HepG2 (cell line): ENCODE data around the gene SH3D21. TPM values are rescaled to one million over a fixed set of nuclear protein-coding genes. Genes with fewer than 3 reads are reported as not detected.

Source experiments
- BORCS8-MEF2B ChIP-seq: sonication (generic); formaldehyde crosslinking; IDR thresholded peaks from 2 replicates; pipeline ENCODE4 v1.8.0; 2022; ENCODE audit warnings: mild to moderate bottlenecking, missing genetic modification reagents
- E2F2 ChIP-seq: sonication (generic); formaldehyde crosslinking; IDR thresholded peaks from 2 replicates; pipeline ENCODE4 v1.4.0; 2020; ENCODE audit warnings: missing genetic modification reagents, borderline replicate concordance
- FOXO1 ChIP-seq: sonication (generic); formaldehyde crosslinking; IDR thresholded peaks from 2 replicates; pipeline ENCODE4 v1.4.0; 2020; ENCODE audit warnings: missing genetic modification reagents
- GATAD1 ChIP-seq: IDR thresholded peaks from 2 replicates; pipeline ENCODE4 v1.6.1; 2016; ENCODE audit warnings: missing genetic modification reagents, missing compliant biosample characterization
- HOXD1 ChIP-seq: sonication (generic); formaldehyde crosslinking; IDR thresholded peaks from 2 replicates; pipeline ENCODE4 v1.5.0; 2020; ENCODE audit warnings: missing genetic modification reagents
- IKZF1 ChIP-seq: fragments of 450-650 bp; IDR thresholded peaks from 2 replicates; pipeline ENCODE4 v1.7.1; 2016
- KLF13 ChIP-seq: sonication (generic); formaldehyde crosslinking; IDR thresholded peaks from 2 replicates; pipeline ENCODE4 v1.4.0; 2020; ENCODE audit warnings: mild to moderate bottlenecking, missing genetic modification reagents
- NR2F6 ChIP-seq, 2 experiments: IDR thresholded peaks; 2 replicates each; pipeline ENCODE4 v1.6.1; 2016; ENCODE audit warnings: antibody characterized with exemption in 1 of 2, mild to moderate bottlenecking in 1 of 2
- SETDB1 ChIP-seq: sonication (generic); formaldehyde crosslinking; IDR thresholded peaks from 2 replicates; pipeline ENCODE4 v1.5.1; 2020; ENCODE audit warnings: missing genetic modification reagents, mild to moderate bottlenecking, borderline replicate concordance
- SOX13 ChIP-seq, 3 experiments: fragments of 450-650 bp in 1 of 3; sonication (generic) in 1 of 3; formaldehyde crosslinking in 1 of 3; IDR thresholded peaks in 2 of 3; conservative IDR thresholded peaks in 1 of 3; 2 replicates each; pipeline versions ENCODE4 v1.5.0 to v1.6.1; 2016 to 2020; ENCODE audit warnings: antibody characterized with exemption in 1 of 3, mild to moderate bottlenecking in 1 of 3, missing compliant biosample characterization in 1 of 3, missing genetic modification reagents in 1 of 3, moderate library complexity in 1 of 3
- TERF1 ChIP-seq: sonication (generic); formaldehyde crosslinking; IDR thresholded peaks from 2 replicates; pipeline ENCODE4 v1.8.0; 2022; ENCODE audit warnings: mild to moderate bottlenecking, missing genetic modification reagents, moderate library complexity
- TIGD3 ChIP-seq: sonication (generic); formaldehyde crosslinking; IDR thresholded peaks from 2 replicates; pipeline ENCODE4 v1.5.1; 2020; ENCODE audit warnings: mild to moderate bottlenecking, missing genetic modification reagents, borderline replicate concordance
- YY1 ChIP-seq: IDR thresholded peaks from 2 replicates; pipeline ENCODE4 v1.6.1; 2011; ENCODE audit warnings: low read length, low read depth, moderate library complexity, mild to moderate bottlenecking; ENCODE audit not compliant: insufficient read depth, insufficient replicate concordance
- ZBTB26 ChIP-seq: IDR thresholded peaks from 2 replicates; pipeline ENCODE4 v1.6.1; 2016; ENCODE audit warnings: missing compliant biosample characterization, missing genetic modification reagents, borderline replicate concordance
- ZFP36 ChIP-seq: fragments of 150-350 bp; IDR thresholded peaks from 2 replicates; pipeline ENCODE4 v1.6.1; 2018; ENCODE audit warnings: borderline replicate concordance, low read length, low read depth; ENCODE audit not compliant: partially characterized antibody
- ZNF17 ChIP-seq: sonication (generic); formaldehyde crosslinking; IDR thresholded peaks from 2 replicates; pipeline ENCODE4 v1.5.0; 2020; ENCODE audit warnings: mild to moderate bottlenecking, missing genetic modification reagents
- ZNF468 ChIP-seq: sonication (generic); formaldehyde crosslinking; IDR thresholded peaks from 2 replicates; pipeline ENCODE4 v1.8.0; 2022; ENCODE audit warnings: mild to moderate bottlenecking, moderate library complexity, missing genetic modification reagents
- ZNF740 ChIP-seq: sonication (generic); formaldehyde crosslinking; IDR thresholded peaks from 2 replicates; pipeline ENCODE4 v1.4.0; 2020; ENCODE audit warnings: missing genetic modification reagents
- ZNF784 ChIP-seq: sonication (generic); formaldehyde crosslinking; IDR thresholded peaks from 2 replicates; pipeline ENCODE4 v1.5.1; 2020; ENCODE audit warnings: missing genetic modification reagents, mild to moderate bottlenecking, borderline replicate concordance
- polyA plus RNA-seq, 8 experiments: library from polyadenylated mRNA; depleted of rRNA in 3 of 8; stranded (reverse) in 7 of 8; unstranded in 1 of 8; fragments of >200 nt; fragmentation: Illumina TruSeq in 4 of 8; extraction: Trizol in 4 of 8; gene quantifications; 2 replicates each; pipeline versions ENCODE4 v1.2.1 to v1.2.3, GENCODE V29; 2011 to 2016; ENCODE audit warnings: low read depth in 4 of 8, missing spikeins in 1 of 8, mixed read lengths in 1 of 8; ENCODE audit not compliant: insufficient read depth in 1 of 8
- total RNA-seq, 5 experiments: library from RNA; depleted of rRNA; stranded (reverse); fragments of >200 nt; fragmentation: Illumina TruSeq; extraction: Trizol; gene quantifications; 2 replicates each; pipeline ENCODE4 v1.2.3, GENCODE V29; 2016; ENCODE audit warnings: low read depth in 1 of 5

The SH3D21 gene
- total and polyA plus RNA-seq, 2 of the 13 experiments (the other 11 are each of a cell fraction or from before 2014, with no cell fraction given): 5.1 to 8.6 TPM

GRCh38 chr1:36323636-36324352, 17.6 kb downstream of the SH3D21 start, which contains the start of gene EVA1B (continued):
- TF ChIP-seq ZNF784 (CRISPR knock-in tag) (0 out of 2 replicates have a peak, but pooled peaks have one; percentile 26), E2F2 (CRISPR knock-in tag) (no peak), ZNF17 (CRISPR knock-in tag) (no peak), ZNF468 (CRISPR knock-in tag) (no peak), HOXD1 (CRISPR knock-in tag) (no peak), IKZF1 (no peak), TERF1 (no peak), SOX13 (IDR thresholded peaks at IDR 0.05) (no peak; the same call in 1 of the 2 replicates), SOX13 (CRISPR knock-in tag; conservative IDR thresholded peaks at IDR 0.05 in 1 of 2, IDR thresholded peaks at IDR 0.05 in 1 of 2) (peak in 1 of 2 experiments; percentile 43; a peak in 1 of 4 replicates), SETDB1 (CRISPR knock-in tag) (no peak), NR2F6 (IDR thresholded peaks at IDR 0.05) (no peak), NR2F6 (CRISPR knock-in tag; IDR thresholded peaks at IDR 0.05) (0 out of 2 replicates have a peak, but pooled peaks have one; percentile 16), KLF13 (CRISPR knock-in tag) (no peak), YY1 (no peak), ZFP36 (no peak), FOXO1 (CRISPR knock-in tag) (peak; percentile 29; the same call in 1 of the 2 replicates), ZNF740 (CRISPR knock-in tag) (peak; percentile 69; the same call in 1 of the 2 replicates), BORCS8-MEF2B (CRISPR knock-in tag) (peak; percentile 65; the same call in 1 of the 2 replicates), ZBTB26 (0 out of 2 replicates have a peak, but pooled peaks have one; percentile 20), TIGD3 (CRISPR knock-in tag) (no peak), GATAD1 (peak; percentile 69)
